HG02938 (cell line): ENCODE measurements around the gene IGF1R.
"Not testable (repeated sequence)": the region's sequence is repeated elsewhere in the genome, so short reads cannot be mapped to it uniquely, and the experiment has no call there.

ENCODE experiments used
- ATAC-seq: cut with Tn5 transposase; IDR thresholded peaks from one replicate; pipeline ENCODE4 v1.9.1; 2021; ENCODE audit warnings: mild to moderate bottlenecking, moderate library complexity; ENCODE audit not compliant: unreplicated experiment

Gene IGF1R

DNA sequence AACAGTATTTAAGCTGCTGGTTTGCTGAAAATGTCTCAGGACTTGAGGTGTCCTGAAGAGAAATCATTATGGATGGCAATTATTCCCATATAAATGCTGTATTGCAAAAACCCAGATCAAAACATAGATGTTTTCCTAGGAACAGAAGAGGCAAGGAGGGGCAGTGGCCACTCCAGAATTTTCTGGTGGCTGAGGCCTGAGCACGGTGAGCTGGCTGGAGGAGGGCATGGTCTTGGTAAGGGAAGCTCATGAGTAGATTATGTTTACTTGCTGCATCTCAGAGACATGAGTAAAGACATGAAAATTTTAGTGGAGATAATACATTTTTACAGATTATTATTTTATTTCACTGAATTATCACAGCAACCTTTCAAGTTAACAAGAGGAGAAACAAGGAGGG is 328.2 kb downstream of the IGF1R start:
- ATAC-seq, result no peak

- ATAC-seq, result no peak
Measured at GRCh38 chr15:98977441-98977840, 329.1 kb downstream of the IGF1R start.

GRCh38 chr15:98978153-98978552 is 329.8 kb downstream of the IGF1R start:
- no peak for ATAC-seq

DNA sequence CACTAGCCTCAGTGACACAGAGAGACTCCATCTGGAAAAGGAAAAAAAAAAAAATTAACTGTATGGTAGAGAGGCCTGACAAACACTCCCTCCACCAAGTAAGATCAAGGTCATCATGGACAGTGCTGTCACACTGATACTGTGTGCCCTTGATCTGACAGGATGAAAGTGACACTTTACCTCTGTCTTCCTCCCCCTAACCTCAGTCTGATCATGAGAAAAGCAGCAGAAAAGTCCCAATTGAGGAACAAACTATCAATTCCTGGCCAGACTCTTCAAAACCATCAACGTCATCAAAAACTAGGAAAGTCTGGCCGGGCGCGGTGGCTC is 332.5 kb downstream of the IGF1R start:
- no peak for ATAC-seq

- ATAC-seq, result no peak
Measured at GRCh38 chr15:98981851-98982722, 333.7 kb downstream of the IGF1R start.

DNA sequence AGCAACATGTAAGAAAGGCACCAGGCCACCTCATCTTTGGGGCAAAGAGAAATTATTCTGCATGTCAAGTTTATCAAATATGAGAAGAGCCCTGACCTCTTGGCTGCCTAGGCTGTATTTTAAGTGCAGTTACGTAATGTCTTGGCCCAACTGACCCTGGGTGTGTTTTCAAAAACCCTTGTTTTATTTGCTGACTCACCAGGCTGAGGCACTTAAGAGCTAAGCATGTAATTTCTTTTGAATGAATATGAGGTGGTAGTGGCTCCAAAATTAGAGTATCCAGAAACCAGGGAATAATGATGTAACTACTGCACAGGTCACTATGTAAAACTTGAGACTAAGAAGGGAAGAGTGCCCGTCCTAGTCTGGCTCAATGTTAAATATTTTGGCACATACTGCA is 335.0 kb downstream of the IGF1R start:
- ATAC-seq, result no peak

- no peak for ATAC-seq
Measured at GRCh38 chr15:98986281-98986680, 337.9 kb downstream of the IGF1R start.

- no peak for ATAC-seq
Measured at GRCh38 chr15:98994892-98995291, 346.6 kb downstream of the IGF1R start.

GRCh38 chr15:98996169-98996568 is 347.8 kb downstream of the IGF1R start:
- no peak for ATAC-seq

DNA sequence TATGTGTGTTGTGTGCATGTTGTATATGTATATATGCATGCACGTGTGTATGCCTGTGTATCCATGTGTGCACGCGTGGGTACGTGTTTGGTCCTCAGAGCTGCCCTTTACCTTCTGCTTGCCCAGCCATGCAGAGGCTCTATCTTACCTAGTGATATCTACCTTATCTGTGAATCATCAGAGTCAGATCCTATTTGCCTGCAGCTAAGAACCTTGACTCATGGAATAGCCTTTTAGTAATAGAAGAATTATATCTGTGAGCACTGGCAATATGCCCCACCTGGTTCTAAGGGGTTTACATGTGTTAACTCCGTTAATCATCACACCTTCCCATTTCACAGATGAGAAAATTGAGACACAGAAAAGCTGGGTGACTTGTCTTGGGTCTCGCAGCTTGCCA is 348.3 kb downstream of the IGF1R start:
- ATAC-seq, result no peak

- ATAC-seq, result no peak
Measured at GRCh38 chr15:98997312-98997711, 349.0 kb downstream of the IGF1R start.

DNA sequence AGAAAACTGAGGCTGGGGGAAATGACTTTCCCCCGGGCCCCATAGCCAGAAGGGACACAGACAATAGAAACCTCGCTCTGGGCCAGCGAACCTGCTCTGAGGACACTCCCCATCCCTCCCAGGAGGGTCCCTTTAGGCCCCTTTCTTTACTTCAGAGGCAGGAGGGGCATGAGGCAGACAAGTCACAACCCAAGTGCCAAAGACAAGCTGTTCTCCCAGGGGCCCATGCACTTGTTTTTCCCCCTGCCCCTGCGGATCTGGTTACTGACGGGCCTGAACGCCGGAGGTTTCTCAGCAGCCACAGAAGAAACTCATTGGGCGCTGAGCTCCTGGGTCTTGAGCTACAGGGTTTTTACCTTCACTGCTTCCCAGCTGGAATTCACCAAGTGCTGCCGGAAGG is 349.4 kb downstream of the IGF1R start:
- ATAC-seq, result no peak

GRCh38 chr15:98998279-98998678 is 349.9 kb downstream of the IGF1R start:
- no peak for ATAC-seq

DNA sequence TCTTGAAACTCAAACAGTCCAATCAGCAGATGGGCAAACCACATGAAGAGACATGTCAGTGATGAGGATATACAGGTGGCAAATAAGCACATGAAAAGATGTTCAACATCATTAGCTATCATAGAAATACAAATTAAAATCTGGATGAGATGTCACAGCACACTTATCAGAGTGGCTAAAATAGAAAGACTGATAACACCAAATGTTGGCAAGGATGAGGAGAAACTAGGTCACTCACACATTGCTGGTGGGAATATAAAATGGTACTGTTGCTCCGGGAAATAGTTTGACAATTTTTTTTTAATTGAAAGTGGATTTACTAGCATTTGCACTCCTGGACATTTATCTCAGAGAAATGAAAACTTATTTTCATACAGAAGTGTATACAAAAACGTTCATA is 350.9 kb downstream of the IGF1R start:
- no peak for ATAC-seq

GRCh38 chr15:99002226-99002625 is 353.9 kb downstream of the IGF1R start:
- no peak for ATAC-seq

- not testable (repeated sequence) for ATAC-seq
Measured at GRCh38 chr15:99003317-99003716, 355.0 kb downstream of the IGF1R start.

- not testable (repeated sequence) for ATAC-seq
Measured at GRCh38 chr15:99004998-99005974, 356.9 kb downstream of the IGF1R start.

- no peak for ATAC-seq
Measured at GRCh38 chr15:99006146-99006545, 357.8 kb downstream of the IGF1R start.

- ATAC-seq, result no peak
Measured at GRCh38 chr15:99006904-99007495, 358.7 kb downstream of the IGF1R start.

DNA sequence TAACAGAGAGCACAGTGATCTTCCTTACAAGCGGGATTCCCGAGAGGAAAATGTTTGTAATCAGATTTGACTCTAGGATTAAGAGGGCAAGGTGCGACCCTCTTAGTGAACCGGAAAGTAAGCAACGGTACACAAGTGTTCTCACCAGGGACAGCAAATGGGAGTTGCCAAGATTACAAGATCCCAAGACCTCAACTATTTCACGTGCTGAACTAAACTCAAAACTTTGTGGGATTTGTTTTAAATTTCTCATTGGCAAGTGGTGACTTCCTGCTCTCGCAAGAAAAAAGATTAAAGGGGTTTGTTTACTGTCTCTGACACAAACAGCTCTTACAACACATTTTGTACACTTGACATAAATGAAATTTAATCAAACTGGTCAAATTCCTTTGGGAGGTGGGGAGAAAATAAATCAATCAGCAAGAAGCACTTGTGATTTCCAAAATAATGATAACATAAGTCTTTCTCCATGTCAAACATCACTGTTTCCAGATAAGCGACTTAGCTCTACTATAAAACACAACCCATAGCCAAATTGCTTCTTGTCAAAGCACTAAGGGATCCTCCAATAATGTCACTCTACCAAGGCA is 361.5 kb downstream of the IGF1R start:
- no peak for ATAC-seq

- ATAC-seq, result no peak
Measured at GRCh38 chr15:99010768-99011167, 362.4 kb downstream of the IGF1R start.
